ENCODE results near the gene RPL14. TPM values are rescaled to one million over a fixed set of nuclear protein-coding genes. Genes with fewer than 3 reads are reported as not detected.

RPL14 gene
- total and polyA plus RNA-seq, 9 donors, result 668 to 4,413 (median 2,720) TPM

GRCh38 chr3:40422861-40423260 lies 34.3 kb upstream of the RPL14 start:
- DNase-seq, result no peak
- Histone ChIP-seq H3K36me3 (no peaks in the 10 kb centered on the region), H3K9me3 (no peaks in the 10 kb centered on the region), H3K4me3 (no peak overlapping the region), H3K27me3 (no peaks in the 10 kb centered on the region), H3K4me1 (ENCODE audit: insufficient read depth) (no peaks in the 10 kb centered on the region), H3K27ac (no peak overlapping the region)
- intact Hi-C loops (cut with DNase I), result no loop called here
- 73 to 81% (median 81%) methylated on average over 1 of the region's 1 CpG for WGBS, 3 donors
- TF ChIP-seq POLR2A (IDR thresholded peaks at IDR 0.05), result no peak
- no peak for TF ChIP-seq CTCF (IDR thresholded peaks at IDR 0.05)
- TF ChIP-seq EP300 (IDR thresholded peaks at IDR 0.05), result no peak

GRCh38 chr3:40427045-40427669 lies 30.0 kb upstream of the RPL14 start:
- no peaks in the 10 kb centered on the region for H3K9me3 ChIP-seq
- DNase-seq, result no peak
- TF ChIP-seq EP300 (IDR thresholded peaks at IDR 0.05), result no peak
- TF ChIP-seq POLR2A (IDR thresholded peaks at IDR 0.05), result no peak
- intact Hi-C loops (cut with DNase I), result no loop called here
- 86 to 94% (median 93%) methylated on average over 8 of the region's 8 CpGs for WGBS, 3 donors
- no peaks in the 10 kb centered on the region for H3K4me1 ChIP-seq (ENCODE audit: insufficient read depth)
- no peaks in the 10 kb centered on the region for H3K27me3 ChIP-seq
- H3K27ac ChIP-seq, result no peak overlapping the region
- H3K36me3 ChIP-seq, result no peaks in the 10 kb centered on the region
- no peak overlapping the region for H3K4me3 ChIP-seq

- no peak overlapping the region for H3K27ac ChIP-seq
- no peak for DNase-seq
- WGBS, 3 donors, result 86 to 90% (median 89%) methylated on average over 2 of the region's 2 CpGs
- no peaks in the 10 kb centered on the region for H3K4me1 ChIP-seq (ENCODE audit: insufficient read depth)
- intact Hi-C loops (cut with DNase I), result no loop called here
- H3K9me3 ChIP-seq, result no peaks in the 10 kb centered on the region
- TF ChIP-seq EP300 (IDR thresholded peaks at IDR 0.05) (no peak), CTCF (IDR thresholded peaks at IDR 0.05) (no peak), POLR2A (IDR thresholded peaks at IDR 0.05) (no peak)
- H3K27me3 ChIP-seq, result no peaks in the 10 kb centered on the region
- H3K4me3 ChIP-seq, result no peak overlapping the region
- H3K36me3 ChIP-seq, result no peaks in the 10 kb centered on the region
Measured at GRCh38 chr3:40432793-40433192, 24.3 kb upstream of the RPL14 start.

GRCh38 chr3:40437889-40438288 lies 19.2 kb upstream of the RPL14 start:
- intact Hi-C loops (cut with DNase I), result no loop called here
- Histone ChIP-seq H3K27me3 (no peaks in the 10 kb centered on the region), H3K36me3 (no peaks in the 10 kb centered on the region), H3K9me3 (no peaks in the 10 kb centered on the region), H3K27ac (no peak overlapping the region), H3K4me3 (no peak overlapping the region), H3K4me1 (ENCODE audit: insufficient read depth) (no peaks in the 10 kb centered on the region)
- no peak for DNase-seq
- WGBS, 3 donors, result 61 to 69% (median 65%) methylated on average over 5 of the region's 5 CpGs
- TF ChIP-seq EP300 (IDR thresholded peaks at IDR 0.05), result no peak
- TF ChIP-seq CTCF (IDR thresholded peaks at IDR 0.05), result no peak
- no peak for TF ChIP-seq POLR2A (IDR thresholded peaks at IDR 0.05)

- intact Hi-C loops (cut with DNase I), result no loop called here
- Histone ChIP-seq H3K27ac (no peak overlapping the region), H3K27me3 (no peaks in the 10 kb centered on the region), H3K4me1 (ENCODE audit: insufficient read depth) (no peaks in the 10 kb centered on the region), H3K4me3 (no peak overlapping the region), H3K36me3 (no peaks in the 10 kb centered on the region), H3K9me3 (no peaks in the 10 kb centered on the region)
- WGBS, 3 donors, result 87 to 91% (median 88%) methylated on average over 9 of the region's 9 CpGs
- DNase-seq, result no peak
- TF ChIP-seq EP300 (IDR thresholded peaks at IDR 0.05) (no peak), CTCF (IDR thresholded peaks at IDR 0.05) (no peak)
Measured at GRCh38 chr3:40445062-40445461, 12.1 kb upstream of the RPL14 start.
